ENCODE measurements around the gene PYCR2.

PYCR2 gene

GRCh38 chr1:225873281-225873850 lies 50.7 kb downstream of the PYCR2 start:
- no peak for DNase-seq

GRCh38 chr1:225872075-225872430 lies 52.0 kb downstream of the PYCR2 start:
- no peak for DNase-seq

GRCh38 chr1:225871359-225872074 lies 52.5 kb downstream of the PYCR2 start:
- DNase-seq, result no peak

- no peak for DNase-seq
Observed at GRCh38 chr1:225870911-225871310, 53.1 kb downstream of the PYCR2 start.

Data from SIG-M5 (cell line).